Stimulated activated CD4-positive, alpha-beta T cell treated with anti-CD3 and anti-CD28 coated beads, Interleukin-2, amount 100 ng/mL, for 48 hours (primary cell): Measurements from ENCODE around the gene NOL12.
"Not testable (repeated sequence)": the region's sequence is repeated elsewhere in the genome, so short reads cannot be mapped to it uniquely, and the experiment has no call there.

Experiments used
- DNase-seq, 2 donors: peaks; one replicate each; pipeline ENCODE4 v3.0.0-alpha.2; 2020

The NOL12 gene, protein sequence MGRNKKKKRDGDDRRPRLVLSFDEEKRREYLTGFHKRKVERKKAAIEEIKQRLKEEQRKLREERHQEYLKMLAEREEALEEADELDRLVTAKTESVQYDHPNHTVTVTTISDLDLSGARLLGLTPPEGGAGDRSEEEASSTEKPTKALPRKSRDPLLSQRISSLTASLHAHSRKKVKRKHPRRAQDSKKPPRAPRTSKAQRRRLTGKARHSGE

DNA sequence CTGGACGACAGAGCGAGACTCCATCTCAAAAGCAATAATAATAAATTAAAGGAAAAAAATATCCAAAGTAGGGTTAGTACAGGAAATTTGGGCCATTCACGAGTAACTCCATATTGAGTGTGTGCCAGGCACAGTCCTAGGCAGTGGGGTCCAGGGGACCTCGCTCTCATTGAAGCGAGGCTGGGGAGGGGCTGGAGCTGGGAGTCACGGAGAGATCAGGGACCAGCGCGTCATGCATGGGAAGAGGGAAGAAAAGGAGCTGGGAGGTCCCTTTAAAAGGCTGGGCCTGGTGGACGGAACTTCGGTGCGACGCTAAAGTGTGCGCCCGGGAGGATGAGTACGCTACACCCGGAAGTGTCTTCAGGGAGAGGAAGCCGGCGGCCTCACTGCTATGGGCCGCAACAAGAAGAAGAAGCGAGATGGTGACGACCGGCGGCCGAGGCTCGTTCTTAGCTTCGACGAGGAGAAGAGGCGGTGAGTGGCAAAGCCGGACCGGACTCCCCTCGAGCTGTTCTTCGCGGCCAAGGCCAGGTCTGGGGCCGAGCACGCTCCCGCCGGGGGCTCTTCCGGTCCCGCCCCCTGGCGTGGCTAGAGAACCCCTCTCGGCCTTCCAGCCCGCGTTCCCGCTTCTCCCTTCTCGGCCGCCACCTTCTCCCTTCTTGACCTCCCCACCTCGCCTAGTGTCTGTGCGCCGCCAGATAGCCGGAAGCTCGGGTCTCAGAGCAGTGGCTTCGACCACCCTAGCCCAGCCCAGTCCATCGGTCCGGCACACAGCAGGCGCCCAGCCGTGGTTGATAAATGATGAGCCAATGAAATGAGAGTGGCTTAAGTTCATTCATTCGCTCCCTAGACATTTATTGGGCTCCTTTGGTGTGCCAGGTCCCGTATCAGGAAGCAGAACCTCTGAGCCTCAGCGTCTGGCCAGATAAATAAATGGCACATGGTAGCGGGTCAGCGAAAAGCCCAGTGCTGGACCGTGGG is at the start of gene NOL12:
NOL12 (plus strand) TSS at position 342 of the 981 bp plus-strand sequence; CDS start at position 392, 50 bp downstream.
- peak; percentile 69 to 70 for DNase-seq

DNA sequence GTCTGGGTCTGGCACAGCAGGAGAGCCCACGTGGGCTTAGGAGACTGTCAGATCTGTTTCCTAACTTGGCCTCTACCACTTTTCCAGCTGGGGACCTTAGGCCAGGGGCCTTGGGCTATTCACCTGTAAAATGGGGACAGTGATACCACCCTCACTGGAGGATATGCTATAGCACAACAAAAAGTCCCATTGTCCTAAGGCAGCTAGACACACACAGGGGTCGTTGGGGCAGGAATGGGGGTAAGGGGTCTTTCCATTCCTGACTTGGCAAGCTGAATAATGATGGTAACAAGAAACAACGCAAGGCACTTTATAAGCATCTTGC is 49.2 kb upstream of the NOL12 start:
- no peak for DNase-seq

DNA sequence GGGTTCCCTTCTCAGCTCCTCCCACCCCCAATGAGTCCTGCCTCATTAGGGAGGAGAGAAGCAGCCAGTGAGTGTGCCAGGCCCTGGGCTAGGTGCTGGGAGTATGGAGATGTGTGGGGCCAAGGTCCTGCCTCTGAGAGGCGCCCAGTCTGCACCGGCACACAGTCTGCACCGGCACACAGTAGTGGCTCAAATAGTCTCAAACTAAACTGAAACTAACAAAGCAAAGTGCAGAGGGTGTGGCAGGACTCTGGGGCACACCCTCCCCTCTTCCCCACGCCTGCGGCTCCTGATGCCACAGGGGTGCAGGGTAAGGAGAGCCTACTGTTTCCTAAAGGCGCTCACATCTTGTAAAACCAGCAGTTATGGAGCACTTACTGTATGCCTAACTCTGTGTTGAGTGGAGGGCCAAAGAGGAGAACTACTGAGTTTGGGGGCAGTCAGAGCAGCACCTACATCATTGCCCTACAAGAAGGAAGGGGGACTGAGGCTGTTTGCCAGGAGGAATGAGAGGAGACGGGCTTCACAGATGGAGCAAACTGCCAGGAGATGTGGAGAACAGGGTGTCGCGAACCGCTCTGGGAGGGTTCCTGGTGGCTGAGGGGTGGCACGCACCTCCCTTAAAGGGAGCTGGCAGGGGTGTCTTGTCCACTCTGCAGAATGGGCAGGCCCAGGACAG is 47.6 kb upstream of the NOL12 start:
- DNase-seq = no peak

DNA sequence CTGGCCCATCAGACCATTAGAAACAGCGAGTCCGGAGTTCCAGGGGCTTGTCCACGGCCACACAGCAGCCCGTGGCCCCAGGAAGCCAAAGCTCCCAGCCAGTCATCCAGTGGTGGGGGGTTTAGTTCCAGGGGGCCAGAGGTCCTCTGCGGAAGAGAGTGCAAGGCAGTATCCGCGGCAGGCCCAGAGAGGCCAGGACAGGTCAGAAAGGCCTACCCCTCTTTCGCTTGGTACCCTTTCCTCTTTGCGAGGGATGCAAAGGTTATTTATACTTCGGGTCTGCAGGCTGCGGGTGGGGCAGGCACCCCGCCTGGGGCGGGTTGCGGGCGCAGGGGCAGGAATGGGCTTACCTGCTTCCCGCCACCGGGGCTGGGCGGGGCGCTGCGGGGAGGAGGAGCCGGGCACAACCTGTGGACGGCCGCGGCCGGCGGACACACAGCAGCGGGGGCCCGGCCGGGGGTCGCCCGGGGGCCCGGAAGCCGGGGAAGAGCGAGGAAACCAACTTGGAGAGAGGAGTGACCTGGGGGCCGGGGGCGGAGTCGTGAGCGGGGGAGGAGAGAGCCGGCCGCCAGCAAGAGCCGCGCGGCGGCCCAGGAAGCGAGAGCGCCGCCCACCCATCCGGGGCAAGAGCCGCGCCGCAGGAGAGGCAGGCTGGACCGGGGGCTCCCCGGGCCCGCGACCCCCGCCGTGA is 46.9 kb upstream of the NOL12 start, which contains the start of gene SH3BP1:
SH3BP1 (plus strand) TSS at position 600 of the 691 bp plus-strand sequence. CDS start 119 bp downstream, outside the sequence.
- peak in 1 of 2 donors; percentile 34 for DNase-seq

DNA sequence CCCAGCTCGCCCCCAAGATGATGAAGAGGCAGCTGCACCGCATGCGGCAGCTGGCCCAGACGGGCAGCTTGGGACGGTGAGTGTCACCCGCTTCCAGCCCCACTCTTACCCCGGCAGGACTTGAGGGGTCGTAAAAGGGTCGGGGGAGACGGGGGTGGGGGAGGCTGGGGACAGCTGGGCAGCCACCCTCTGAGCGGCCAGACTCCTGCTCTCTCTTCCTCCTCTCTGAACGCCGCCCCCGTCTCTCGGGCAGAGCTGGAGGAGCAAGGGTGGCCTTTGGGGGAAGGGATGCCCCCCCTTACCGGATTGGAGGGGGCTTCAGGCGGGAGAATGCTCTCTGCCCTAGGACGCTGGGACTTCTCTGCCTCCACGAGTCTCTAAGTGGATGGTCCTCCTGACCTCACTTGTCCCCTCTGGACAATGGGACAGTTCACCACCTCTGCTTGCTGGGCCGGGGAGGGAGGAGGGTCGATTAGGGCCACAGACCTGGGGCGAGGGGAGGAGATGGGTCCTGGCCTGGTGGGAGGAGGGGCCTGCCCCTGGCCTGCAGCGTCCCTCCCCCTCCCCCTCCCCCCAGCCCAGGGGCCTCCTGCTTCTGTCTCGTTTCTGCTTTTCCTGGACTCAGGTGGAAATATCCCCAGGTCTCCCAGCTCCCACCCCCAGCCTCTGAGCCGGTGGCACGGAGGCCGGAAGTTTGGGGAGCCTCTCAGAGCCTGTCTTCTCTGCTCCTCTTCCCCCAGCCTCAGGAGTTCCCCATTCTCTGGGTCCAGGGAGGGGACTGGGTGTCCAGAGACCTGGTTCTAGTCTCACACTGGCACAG is 46.2 kb upstream of the NOL12 start:
- DNase-seq = no peak

DNA sequence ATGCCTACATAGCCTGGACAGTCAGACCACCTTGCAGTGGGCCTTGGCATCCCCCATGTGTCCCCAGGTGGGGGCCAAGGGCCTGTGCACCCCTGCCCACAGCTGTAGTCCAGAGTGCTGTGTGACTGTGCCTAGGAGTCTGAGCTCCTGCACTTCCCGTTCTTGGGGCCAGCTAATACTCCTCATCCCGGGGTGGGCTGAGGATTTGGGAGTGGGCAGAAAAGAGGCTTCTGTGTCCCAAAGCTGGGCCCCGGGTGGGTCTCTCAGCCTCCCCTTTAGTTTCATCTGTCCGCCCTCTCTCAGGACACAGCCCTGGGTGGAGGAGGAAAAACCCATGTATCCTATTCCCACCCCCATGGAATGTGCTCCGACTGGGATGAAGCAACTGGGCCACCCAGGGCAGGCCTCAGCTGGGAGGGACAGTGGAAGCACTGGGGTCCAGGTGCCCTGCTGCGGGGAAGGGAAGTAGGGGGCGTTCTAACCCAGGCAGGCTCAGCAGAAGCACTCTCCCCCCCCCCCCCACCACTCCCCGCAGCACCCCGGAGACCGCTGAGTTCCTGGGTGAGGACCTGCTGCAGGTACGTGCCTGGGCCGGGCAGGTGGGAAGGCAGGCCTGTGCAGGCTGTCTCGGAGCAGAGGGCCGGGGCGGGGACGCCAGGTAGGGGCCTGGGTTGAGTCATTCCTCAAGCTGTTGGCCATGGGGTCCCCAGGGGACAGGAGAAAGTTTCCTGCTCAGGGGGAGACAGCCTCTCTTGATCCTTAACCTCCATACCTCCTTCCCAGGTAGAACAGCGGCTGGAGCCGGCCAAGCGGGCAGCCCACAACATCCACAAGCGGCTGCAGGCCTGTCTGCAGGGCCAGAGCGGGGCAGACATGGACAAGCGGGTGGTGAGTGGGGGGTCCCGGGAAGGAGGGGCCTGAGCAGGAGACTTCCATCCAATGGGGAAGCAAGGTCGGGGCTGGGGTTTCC is 45.3 kb upstream of the NOL12 start:
- DNase-seq = no peak

DNA sequence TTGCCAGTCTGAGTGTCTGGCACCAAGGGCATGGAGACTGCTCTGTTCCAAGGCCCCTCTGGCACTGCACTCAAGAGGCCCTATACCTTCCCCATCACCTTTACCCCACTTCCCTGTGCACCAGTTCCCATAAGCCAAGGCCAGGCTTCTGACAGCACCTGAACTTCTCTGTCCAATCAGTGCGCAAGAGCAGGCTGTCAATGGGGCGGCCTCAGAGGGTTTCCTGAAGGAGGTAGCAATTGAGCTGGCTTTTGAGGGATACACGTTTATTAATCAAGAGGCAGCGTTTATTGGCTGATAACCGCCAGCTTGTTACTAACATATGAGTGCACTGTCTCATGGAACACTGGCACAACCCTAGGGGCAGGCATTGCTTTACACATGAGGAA is 44.6 kb upstream of the NOL12 start:
- no peak for DNase-seq

DNA sequence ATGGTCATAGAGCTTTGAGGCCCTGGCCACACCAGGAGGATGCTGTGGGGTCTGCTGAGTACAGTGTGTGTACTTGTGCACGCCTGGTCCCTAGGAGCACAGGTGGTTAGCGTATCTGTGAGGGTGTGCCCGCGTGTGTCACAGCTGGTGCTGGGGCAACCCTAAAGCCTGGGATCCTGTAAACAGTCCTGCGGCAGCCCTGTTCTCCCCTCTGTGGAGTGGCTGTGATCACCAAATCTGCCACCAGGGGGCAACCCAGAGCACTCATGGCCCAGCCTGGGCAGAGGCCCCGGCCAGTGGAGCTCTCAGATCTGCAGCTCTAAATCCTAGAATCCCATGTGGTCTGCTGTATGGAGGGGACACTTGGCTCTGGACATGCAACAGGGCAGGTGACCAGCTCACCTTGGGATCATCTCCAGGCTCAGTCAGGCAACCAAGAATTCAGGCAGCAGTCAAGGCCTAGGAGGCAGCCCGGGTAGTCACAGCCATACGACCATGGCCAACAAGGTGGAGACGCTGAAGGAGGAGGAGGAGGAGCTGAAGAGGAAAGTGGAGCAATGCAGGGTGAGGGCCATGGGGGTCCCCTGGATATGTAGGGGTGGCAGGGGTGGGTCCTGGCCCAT is 42.8 kb upstream of the NOL12 start:
- DNase-seq = peak; percentile 92 to 96

DNA sequence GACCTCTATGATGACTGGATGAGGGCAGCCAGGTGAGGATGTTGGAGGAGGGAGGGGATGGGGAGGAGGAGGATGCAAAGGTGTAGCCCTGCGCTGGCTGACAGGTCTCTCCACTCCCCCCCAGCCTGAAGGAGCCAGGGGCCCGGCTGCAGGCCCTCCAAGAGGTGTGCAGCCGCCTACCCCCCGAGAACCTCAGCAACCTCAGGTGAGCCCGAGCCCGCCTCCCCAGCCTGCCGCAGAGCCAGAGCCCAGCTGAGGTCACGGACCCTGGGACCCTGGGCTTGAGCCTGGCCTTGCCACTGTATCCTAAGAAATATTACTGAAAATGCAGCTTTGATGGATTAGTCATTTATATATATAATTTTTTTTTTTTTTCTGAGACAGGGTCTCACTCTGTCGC is 38.8 kb upstream of the NOL12 start:
- no peak for DNase-seq

DNA sequence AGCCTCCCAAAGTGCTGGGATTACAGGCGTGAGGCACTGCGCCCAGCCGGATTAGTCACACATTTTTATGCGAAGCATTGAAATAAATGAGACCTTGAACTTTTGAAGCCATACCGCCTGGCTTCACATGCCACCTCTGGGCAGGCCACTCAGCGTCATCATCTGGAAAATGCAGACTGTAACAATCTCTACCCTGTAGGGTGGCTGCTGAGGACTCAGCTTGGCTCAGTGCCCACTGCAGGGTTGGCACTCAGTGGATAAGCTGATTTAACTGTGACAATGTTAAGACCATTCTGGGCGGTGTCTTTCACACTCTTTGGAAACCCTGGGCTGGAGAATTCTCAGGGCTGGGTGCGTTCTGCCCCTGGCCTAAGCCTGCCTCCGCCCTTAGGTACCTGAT is 38.2 kb upstream of the NOL12 start:
- no peak for DNase-seq

DNA sequence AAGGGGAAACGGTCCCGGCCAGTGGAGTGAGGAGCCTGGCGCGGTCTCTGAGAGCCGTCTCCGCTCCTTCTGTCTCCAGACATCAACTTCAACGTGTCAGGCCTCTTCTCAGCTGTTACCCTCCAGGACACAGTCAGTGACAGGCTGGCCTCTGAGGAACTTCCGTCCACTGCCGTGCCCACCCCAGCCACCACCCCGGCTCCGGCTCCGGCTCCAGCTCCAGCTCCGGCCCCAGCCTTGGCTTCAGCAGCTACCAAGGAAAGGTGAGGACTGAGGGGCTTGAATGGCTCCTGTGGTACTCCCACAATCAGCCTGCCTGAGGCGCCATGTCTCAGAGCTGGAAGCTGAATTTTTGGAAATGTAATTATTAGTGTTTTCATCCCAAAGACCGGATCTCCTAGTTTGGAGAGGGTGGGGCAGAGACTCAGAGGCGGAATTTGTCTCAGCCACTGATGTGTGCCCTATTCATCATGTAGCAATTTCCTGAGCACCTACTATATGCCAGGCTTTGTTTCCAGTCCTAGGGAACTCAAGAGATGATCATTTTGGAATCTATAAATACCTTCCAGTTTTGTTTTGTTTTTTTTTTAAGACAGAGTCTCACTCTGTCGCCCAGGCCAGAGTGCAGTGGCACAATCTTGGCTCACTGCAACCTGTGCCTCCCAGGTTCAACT is 35.5 kb upstream of the NOL12 start:
- no peak for DNase-seq

DNA sequence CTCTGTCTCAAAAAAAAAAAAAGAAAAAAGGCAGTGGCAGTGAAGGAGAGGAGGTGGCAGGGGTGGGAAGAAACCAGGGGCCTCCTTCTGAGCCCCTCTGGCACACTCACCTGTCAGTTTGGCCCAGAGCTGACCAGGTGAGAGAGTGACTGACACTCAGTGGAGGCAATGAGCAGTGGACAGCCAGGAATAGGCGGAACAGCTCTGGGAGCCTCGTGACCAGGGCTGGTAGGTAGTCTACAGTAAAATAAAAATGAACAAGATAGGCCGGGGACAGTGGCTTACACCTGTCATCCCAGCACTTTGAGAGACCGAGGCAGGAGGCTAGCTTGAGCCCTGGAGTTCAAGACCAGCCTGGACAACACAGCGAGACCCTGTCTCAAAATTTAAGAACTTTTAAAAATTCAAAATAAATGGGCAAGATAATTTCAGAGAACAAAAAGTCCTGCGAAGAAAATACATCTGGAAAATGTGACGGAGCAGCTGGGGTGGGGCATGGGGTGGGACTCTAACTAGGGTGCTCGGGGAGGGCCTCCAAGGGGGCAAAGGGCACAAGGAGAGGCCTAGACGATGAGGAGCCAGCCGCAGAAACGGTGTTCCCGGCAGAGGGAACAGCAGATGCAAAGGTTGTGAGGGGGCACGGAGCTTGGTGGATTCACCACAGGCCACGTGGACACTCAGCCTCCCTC is 31.4 kb upstream of the NOL12 start:
- DNase-seq = no peak

DNA sequence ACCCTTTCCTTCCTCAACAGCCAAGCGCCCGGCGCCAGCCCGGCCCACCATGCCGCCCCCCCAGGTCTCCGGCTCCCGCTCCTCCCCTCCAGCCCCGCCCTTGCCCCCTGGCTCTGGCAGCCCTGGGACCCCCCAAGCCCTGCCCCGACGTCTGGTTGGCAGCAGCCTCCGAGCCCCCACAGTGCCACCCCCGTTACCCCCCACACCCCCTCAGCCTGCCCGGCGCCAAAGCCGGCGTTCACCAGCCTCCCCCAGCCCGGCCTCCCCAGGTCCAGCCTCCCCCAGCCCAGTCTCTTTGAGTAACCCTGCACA is 30.9 kb upstream of the NOL12 start:
- no peak for DNase-seq

DNA sequence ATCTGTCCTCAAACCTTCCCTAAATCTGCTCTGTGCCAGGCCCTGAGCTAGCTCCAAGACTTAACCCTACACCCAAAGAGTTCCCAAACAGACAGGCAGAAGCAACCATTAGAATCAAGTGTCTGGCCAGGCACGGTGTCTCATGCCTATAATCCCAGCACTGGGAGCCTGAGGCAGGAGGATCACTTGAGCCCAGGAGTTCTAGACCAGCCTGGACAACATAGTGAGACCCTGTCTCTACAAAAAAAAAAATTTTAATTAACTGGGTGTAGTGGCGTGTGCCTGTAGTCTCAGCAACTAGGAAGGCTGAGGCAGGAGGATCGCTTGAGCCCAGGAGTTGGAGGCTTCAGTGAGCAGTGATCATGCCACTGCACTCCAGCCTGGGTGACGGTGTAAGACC is 29.6 kb upstream of the NOL12 start:
- DNase-seq = not testable (repeated sequence)

DNA sequence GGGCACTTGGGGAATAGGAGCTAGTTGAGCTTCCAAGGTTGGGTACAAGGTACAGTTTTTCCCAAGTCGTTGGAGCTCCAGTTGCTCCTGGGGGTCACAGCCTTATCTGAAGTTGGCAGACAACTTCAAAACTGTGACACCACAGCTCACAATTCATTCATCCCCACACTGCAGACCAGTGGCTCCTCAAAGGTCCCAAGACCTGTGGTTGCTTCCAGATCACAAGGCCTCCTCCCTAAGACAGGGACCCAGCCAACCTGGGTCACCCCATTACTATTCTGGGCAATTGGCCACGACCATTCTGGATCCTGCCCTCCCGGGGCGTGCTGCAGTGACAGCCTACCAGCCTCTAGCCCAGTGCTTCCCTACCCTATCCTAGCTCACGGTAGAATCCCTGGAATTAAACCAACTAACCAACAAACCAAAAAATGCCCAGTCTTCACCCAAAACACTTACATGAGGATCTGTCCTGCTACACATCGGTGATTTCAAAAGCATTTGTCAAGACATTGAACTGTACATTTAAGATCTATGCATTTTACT is 28.5 kb upstream of the NOL12 start:
- DNase-seq = no peak

DNA sequence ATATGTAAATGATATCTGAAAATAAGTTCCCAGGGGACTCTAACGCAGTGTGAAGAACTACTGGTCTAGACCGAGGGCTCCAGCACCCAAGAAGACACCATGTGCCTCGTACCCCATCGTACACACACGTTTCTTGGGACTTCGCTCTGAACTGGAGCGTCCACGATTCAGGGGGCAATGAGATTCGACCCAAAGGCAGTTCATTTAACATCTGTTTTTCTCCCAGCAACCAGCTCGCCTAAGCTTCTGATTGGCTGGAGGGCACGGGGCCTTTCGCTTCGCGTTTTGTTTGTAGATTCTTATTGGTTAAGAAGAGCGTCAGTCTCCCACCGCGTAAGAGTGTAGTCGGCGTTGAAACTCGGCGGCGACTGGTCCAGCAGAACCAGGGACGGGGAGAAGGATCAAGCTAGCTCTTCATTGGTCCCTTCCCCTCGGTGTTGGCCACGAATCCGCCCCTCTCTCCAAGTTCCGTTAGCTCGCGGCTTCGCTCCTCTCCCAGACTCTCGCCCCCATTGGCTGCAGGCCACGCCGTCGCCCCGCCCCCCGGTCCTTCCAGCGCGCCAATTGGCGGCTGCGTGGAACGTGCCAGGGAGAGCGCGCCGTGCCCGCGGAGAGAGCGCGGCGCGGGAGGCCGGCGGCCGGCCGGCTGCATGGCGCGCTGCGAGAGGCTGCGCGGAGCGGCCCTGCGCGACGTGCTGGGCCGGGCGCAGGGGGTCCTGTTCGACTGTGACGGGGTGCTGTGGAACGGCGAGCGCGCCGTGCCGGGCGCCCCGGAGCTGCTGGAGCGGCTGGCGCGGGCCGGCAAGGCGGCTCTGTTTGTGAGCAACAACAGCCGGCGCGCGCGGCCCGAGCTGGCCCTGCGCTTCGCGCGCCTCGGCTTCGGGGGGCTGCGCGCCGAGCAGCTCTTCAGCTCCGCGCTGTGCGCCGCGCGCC is 27.7 kb upstream of the NOL12 start, which contains the start of gene PDXP:
PDXP (plus strand) TSS at position 591 of the 933 bp plus-strand sequence; CDS start at position 651, 60 bp downstream.
- DNase-seq = peak; percentile 98

DNA sequence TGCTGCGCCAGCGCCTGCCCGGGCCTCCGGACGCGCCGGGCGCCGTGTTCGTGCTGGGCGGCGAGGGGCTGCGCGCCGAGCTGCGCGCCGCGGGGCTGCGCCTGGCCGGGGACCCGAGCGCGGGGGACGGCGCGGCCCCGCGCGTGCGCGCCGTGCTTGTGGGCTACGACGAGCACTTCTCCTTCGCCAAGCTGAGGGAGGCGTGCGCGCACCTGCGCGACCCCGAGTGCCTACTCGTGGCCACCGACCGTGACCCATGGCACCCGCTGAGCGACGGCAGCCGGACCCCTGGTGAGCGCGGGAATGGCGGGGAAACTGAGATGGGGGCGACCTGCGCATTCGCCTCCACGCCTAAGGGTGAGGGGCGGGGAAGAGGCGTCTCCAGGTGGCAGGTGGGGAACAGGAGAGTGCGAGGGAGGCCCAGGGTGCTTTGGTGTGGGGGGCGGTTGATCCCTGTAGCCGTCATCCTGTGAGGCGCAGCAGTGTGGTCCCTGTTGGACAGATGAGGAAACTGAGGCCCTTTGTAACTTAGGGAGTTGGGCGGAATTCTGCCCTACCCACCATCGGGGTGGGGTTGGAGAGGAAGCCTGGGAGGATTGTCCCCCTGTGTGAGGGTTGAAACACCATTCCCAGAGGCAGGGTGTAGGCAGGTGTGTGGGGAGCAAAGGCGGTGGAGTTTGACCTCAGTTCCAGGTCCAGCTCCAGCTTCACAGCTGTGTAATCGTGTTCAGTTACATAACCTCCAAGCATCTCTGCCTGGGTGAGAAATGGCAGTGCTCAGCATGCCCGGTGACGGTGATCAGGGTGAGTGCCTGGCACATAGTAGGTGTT is 26.9 kb upstream of the NOL12 start:
- DNase-seq = no peak
